ENCODE results near the gene MED25. TPM values are rescaled to one million over a fixed set of nuclear protein-coding genes. Genes with fewer than 3 reads are reported as not detected.

Gene MED25
- total RNA-seq, 1 experiment from 2014 or later, result 99.6 TPM

DNA sequence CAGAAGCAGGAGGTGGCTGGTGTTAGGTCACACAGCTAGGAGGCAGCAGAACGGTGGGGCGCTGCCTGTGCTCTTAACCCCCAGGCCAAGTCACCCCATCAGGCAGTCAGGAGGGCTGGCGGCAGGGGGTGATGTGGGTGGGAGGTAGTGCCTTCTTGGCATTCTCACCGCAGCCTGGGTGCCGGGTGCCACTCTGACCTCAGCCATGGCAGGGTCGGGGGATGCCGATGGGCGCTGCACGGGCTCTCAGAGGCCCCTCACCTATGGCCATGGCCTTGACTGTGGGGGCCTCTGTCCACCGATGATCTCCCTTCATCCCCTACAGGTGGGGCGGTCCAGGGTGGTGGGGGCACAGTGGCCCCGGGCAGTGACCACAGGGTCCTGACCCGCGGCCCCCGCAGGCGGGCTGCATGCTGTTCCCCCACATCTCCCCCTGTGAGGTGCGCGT, 38.5 kb downstream of the MED25 start:
- peaks cover 8% of the 10 kb centered on the region for H3K36me3 ChIP-seq (ENCODE audit: low read depth)
- H3K4me2 ChIP-seq, result no peak overlapping the region
- ChIA-PET POLR2A (ENCODE audit: unreplicated experiment) (no interaction called here), CTCF (no interaction called here)
- no TSS peak for BruUV-seq (replicated peaks)
- no peaks in the 10 kb centered on the region for H3K9me3 ChIP-seq (ENCODE audit: insufficient read depth, low read depth)
- H3K27me3 ChIP-seq (ENCODE audit: insufficient read depth, low read depth), result no peaks in the 10 kb centered on the region
- H3F3A ChIP-seq (ENCODE audit: insufficient read depth, low read depth), result peaks cover 81% of the 10 kb centered on the region
- no peaks in the 10 kb centered on the region for H3K9me2 ChIP-seq (ENCODE audit: insufficient read depth)
- H2AFZ ChIP-seq, result no peak overlapping the region
- H4K20me1 ChIP-seq (ENCODE audit: insufficient read depth), result peaks cover 89% of the 10 kb centered on the region
- H3K79me2 ChIP-seq (ENCODE audit: low read depth), result peaks cover 40% of the 10 kb centered on the region
- H3K4me1 ChIP-seq (replicated peaks; ENCODE audit: insufficient read depth), result peaks cover 18% of the 10 kb centered on the region
- DNase-seq, result no peak
- H3K4me3 ChIP-seq, result no peak overlapping the region
- intact Hi-C loops (cut with micrococcal nuclease; ENCODE audit: unreplicated experiment), result no loop called here
- no peak overlapping the region for H3K27ac ChIP-seq
- TF ChIP-seq, protein P1, sequence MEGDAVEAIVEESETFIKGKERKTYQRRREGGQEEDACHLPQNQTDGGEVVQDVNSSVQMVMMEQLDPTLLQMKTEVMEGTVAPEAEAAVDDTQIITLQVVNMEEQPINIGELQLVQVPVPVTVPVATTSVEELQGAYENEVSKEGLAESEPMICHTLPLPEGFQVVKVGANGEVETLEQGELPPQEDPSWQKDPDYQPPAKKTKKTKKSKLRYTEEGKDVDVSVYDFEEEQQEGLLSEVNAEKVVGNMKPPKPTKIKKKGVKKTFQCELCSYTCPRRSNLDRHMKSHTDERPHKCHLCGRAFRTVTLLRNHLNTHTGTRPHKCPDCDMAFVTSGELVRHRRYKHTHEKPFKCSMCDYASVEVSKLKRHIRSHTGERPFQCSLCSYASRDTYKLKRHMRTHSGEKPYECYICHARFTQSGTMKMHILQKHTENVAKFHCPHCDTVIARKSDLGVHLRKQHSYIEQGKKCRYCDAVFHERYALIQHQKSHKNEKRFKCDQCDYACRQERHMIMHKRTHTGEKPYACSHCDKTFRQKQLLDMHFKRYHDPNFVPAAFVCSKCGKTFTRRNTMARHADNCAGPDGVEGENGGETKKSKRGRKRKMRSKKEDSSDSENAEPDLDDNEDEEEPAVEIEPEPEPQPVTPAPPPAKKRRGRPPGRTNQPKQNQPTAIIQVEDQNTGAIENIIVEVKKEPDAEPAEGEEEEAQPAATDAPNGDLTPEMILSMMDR (conservative IDR thresholded peaks at IDR 0.05), result no peak
- TF ChIP-seq EZH2 (IDR thresholded peaks at IDR 0.05; ENCODE audit: low read depth), result no peak

DNA sequence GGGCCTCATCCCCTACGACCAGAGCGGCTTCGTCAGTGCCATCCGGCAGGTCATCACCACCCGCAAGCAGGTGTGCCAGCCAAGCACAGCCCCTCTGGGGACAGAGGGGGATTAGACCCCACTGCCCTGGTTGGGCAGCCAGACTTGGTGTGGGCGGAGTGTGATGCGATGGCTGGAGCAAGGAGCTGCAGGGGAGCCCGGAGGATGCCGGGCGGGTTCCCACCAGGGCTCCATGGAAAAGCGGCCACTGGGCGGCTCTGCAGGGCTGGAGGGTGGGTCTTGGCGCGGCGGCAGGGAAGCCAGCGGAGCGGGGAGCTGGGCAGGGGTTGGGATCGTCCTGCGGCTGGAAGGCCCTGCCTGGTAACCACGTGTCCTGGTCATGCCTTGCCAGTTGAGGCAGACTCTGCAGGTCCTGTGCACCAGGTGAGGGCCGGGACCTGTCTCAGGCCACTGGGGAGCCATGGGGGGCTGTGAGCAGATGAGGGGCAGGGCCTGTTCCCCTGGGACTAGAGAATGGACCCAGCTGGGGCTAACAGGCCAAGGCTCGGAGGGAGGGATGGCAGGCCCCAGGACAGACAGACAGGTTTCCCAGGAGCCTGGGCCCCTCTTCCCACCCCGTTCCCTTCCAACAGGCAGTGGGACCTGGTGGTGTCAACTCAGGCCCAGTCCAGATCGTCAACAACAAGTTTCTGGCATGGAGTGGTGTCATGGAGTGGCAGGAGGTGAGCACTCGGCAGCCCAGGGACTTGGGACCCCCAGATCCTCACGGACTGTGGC, 39.2 kb downstream of the MED25 start:
- CTCF ChIA-PET, result no interaction called here
- Histone ChIP-seq H3K9me3 (ENCODE audit: insufficient read depth, low read depth) (no peaks in the 10 kb centered on the region), H3K27me3 (ENCODE audit: insufficient read depth, low read depth) (no peaks in the 10 kb centered on the region), H4K20me1 (ENCODE audit: insufficient read depth) (peaks cover 83% of the 10 kb centered on the region), H3K36me3 (ENCODE audit: low read depth) (peaks cover 8% of the 10 kb centered on the region), H3K4me1 (replicated peaks; ENCODE audit: insufficient read depth) (peaks cover 14% of the 10 kb centered on the region), H3K4me3 (no peak overlapping the region), H3F3A (ENCODE audit: insufficient read depth, low read depth) (peaks cover 77% of the 10 kb centered on the region), H3K27ac (no peak overlapping the region), H3K9me2 (ENCODE audit: insufficient read depth) (no peaks in the 10 kb centered on the region), H3K4me2 (no peak overlapping the region), H2AFZ (no peak overlapping the region), H3K79me2 (ENCODE audit: low read depth) (peaks cover 34% of the 10 kb centered on the region)
- intact Hi-C loops (cut with micrococcal nuclease; ENCODE audit: unreplicated experiment), result no loop called here
- TF ChIP-seq, protein P1 (conservative IDR thresholded peaks at IDR 0.05), result no peak
- no peak for TF ChIP-seq EZH2 (IDR thresholded peaks at IDR 0.05; ENCODE audit: low read depth)
- DNase-seq, result no peak
- no TSS peak for BruUV-seq (replicated peaks)
- POLR2A ChIA-PET (ENCODE audit: unreplicated experiment), result no interaction called here

DNA sequence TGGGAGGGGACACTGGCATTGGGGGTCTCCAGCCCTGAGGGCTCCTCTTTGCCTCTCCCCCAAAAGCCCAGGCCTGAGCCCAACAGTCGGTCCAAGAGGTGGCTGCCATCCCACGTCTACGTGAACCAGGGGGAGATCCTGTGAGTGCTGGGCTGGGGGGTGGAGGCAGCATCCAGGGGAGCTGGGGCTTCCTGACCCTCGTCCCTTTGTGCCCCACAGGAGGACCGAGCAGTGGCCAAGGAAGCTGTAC, 39.7 kb downstream of the MED25 start:
- intact Hi-C loops (cut with micrococcal nuclease; ENCODE audit: unreplicated experiment), result no loop called here
- Histone ChIP-seq H2AFZ (no peak overlapping the region), H3K9me3 (ENCODE audit: insufficient read depth, low read depth) (no peaks in the 10 kb centered on the region), H3K36me3 (ENCODE audit: low read depth) (peaks cover 8% of the 10 kb centered on the region), H3K4me1 (replicated peaks; ENCODE audit: insufficient read depth) (peaks cover 9% of the 10 kb centered on the region), H3F3A (ENCODE audit: insufficient read depth, low read depth) (peaks cover 72% of the 10 kb centered on the region), H4K20me1 (ENCODE audit: insufficient read depth) (peaks cover 78% of the 10 kb centered on the region), H3K4me3 (no peak overlapping the region), H3K4me2 (no peak overlapping the region), H3K27ac (no peak overlapping the region), H3K27me3 (ENCODE audit: insufficient read depth, low read depth) (no peaks in the 10 kb centered on the region), H3K79me2 (ENCODE audit: low read depth) (peaks cover 29% of the 10 kb centered on the region), H3K9me2 (ENCODE audit: insufficient read depth) (no peaks in the 10 kb centered on the region)
- no peak for TF ChIP-seq EZH2 (IDR thresholded peaks at IDR 0.05; ENCODE audit: low read depth)
- TF ChIP-seq, protein P1 (conservative IDR thresholded peaks at IDR 0.05), result no peak
- no TSS peak for BruUV-seq (replicated peaks)
- ChIA-PET CTCF (no interaction called here), POLR2A (ENCODE audit: unreplicated experiment) (interaction anchor here (0.6 kb wide), 1 partner anchor 406 kb away, joined by 6 read pairs; the partner anchor contains the start of gene PIH1D1)
- no peak for DNase-seq
